DMS79 treated with DMSO at 0.1 percent for 48 hours (cell line): Measurements from ENCODE around the gene SCNM1.
"Not testable (repeated sequence)": the region's sequence is repeated elsewhere in the genome, so short reads cannot be mapped to it uniquely, and the experiment has no call there.

ENCODE experiments used
- DNase-seq: peaks from one replicate; lab custom pipeline; 2025; lab: John Stamatoyannopoulos, UW

SCNM1 gene

GRCh38 chr1:151193856-151194255, 27.9 kb downstream of the SCNM1 start:
- no peak for DNase-seq

- DNase-seq, result peak; percentile 2
Measured at GRCh38 chr1:151194894-151195594, 29.1 kb downstream of the SCNM1 start.

- DNase-seq, result peak; percentile 88
Measured at GRCh38 chr1:151196292-151196800, 30.4 kb downstream of the SCNM1 start.

GRCh38 chr1:151197863-151198253, 31.9 kb downstream of the SCNM1 start:
- no peak for DNase-seq

GRCh38 chr1:151198254-151199127, 32.5 kb downstream of the SCNM1 start, which contains the start of gene PIP5K1A:
Gene PIP5K1A, plus strand, starts transcription at chr1:151198552. Its CDS starts 445 bp downstream, at chr1:151198997.
- DNase-seq, result peak; percentile 97

- DNase-seq, result no peak
Measured at GRCh38 chr1:151199873-151200581, 34.1 kb downstream of the SCNM1 start.

GRCh38 chr1:151205381-151205965, 39.5 kb downstream of the SCNM1 start:
- not testable (repeated sequence) for DNase-seq

GRCh38 chr1:151210830-151211229, 44.9 kb downstream of the SCNM1 start:
- no peak for DNase-seq

- DNase-seq, result no peak
Measured at GRCh38 chr1:151211972-151212705, 46.2 kb downstream of the SCNM1 start.

- DNase-seq, result no peak
Measured at GRCh38 chr1:151213560-151213959, 47.6 kb downstream of the SCNM1 start.
